HEK293 (cell line): ENCODE data around the gene SYNGAP1.

ENCODE experiments used
- CTCF ChIA-PET: fragments of 350-600 bp; formaldehyde crosslinking; extraction: SDS; loops from one replicate; lab custom pipeline; 2021; ENCODE audit warnings: antibody characterized with exemption; lab: Yijun Ruan, JAX
- POLR2A ChIA-PET: fragments of 300-600 bp; formaldehyde crosslinking; extraction: SDS; loops from one replicate; lab custom pipeline; 2020; ENCODE audit warnings: antibody characterized with exemption, inconsistent platforms; lab: Yijun Ruan, JAX
- H3K27ac ChIP-seq: fragments of 200-500 bp; sonication (Bioruptor generic); 2 replicates; pipeline ENCODE4 v1.5.1; 2014; ENCODE audit warnings: low read depth, low read length, control low read depth, inconsistent platforms; ENCODE audit errors: extremely low read depth
- H3K36me3 ChIP-seq, 2 experiments: fragments of 200-500 bp in 1 of 2; sonication (Bioruptor generic) in 1 of 2; 1 replicate in 1 of 2; 2 replicates in 1 of 2; pipeline ENCODE4 v1.5.1; 2014 to 2017; ENCODE audit warnings: inconsistent platforms in 2 of 2, low read length in 2 of 2; ENCODE audit not compliant: control insufficient read depth in 2 of 2, insufficient read depth in 1 of 2
- H3K4me1 ChIP-seq: fragments of 200-500 bp; sonication (Bioruptor generic); 2 replicates; pipeline ENCODE4 v1.5.1; 2014; ENCODE audit warnings: mild to moderate bottlenecking, low read length, inconsistent platforms; ENCODE audit not compliant: control insufficient read depth, insufficient read depth
- H3K4me3 ChIP-seq: 2 replicates; pipeline ENCODE4 v1.5.1; 2011; ENCODE audit warnings: low read depth, mild to moderate bottlenecking, control low read depth, low read length, moderate library complexity
- H3K9me3 ChIP-seq: fragments of 200-500 bp; sonication (Bioruptor generic); 2 replicates; pipeline ENCODE4 v1.5.1; 2014; ENCODE audit warnings: low read depth, low read length, inconsistent platforms; ENCODE audit not compliant: control insufficient read depth, insufficient read depth
- HIC1 ChIP-seq: fragments of 450-650 bp; formaldehyde crosslinking; IDR thresholded peaks from 2 replicates; pipeline ENCODE4 v1.5.1; 2016; ENCODE audit warnings: missing biosample characterization, missing genetic modification characterization
- INSM2 ChIP-seq: fragments of 450-650 bp; formaldehyde crosslinking; IDR thresholded peaks from 2 replicates; pipeline ENCODE4 v1.5.1; 2016; ENCODE audit warnings: missing biosample characterization, missing genetic modification characterization
- KLF16 ChIP-seq: fragments of 450-650 bp; formaldehyde crosslinking; IDR thresholded peaks from 2 replicates; pipeline ENCODE4 v1.5.1; 2017; ENCODE audit warnings: missing biosample characterization, missing genetic modification characterization
- PRDM10 ChIP-seq: fragments of 450-650 bp; formaldehyde crosslinking; IDR thresholded peaks from 2 replicates; pipeline ENCODE4 v1.5.1; 2016; ENCODE audit warnings: missing biosample characterization, missing genetic modification characterization
- PRDM6 ChIP-seq: fragments of 450-650 bp; formaldehyde crosslinking; IDR thresholded peaks from 2 replicates; pipeline ENCODE4 v1.5.1; 2017; ENCODE audit warnings: missing biosample characterization, missing genetic modification characterization
- TRIM28 ChIP-seq: IDR thresholded peaks from 2 replicates; pipeline ENCODE4 v1.6.1; 2011; ENCODE audit warnings: low read length, control low read depth, borderline replicate concordance
- ZBTB17 ChIP-seq: fragments of 450-650 bp; formaldehyde crosslinking; IDR thresholded peaks from 2 replicates; pipeline ENCODE4 v1.5.1; 2016; ENCODE audit warnings: missing biosample characterization, missing genetic modification characterization
- ZBTB6 ChIP-seq: fragments of 450-650 bp; formaldehyde crosslinking; IDR thresholded peaks from 2 replicates; pipeline ENCODE4 v1.5.1; 2017; ENCODE audit warnings: missing biosample characterization, missing genetic modification characterization
- ZBTB8A ChIP-seq: fragments of 450-650 bp; formaldehyde crosslinking; IDR thresholded peaks from 2 replicates; pipeline ENCODE4 v1.5.1; 2016; ENCODE audit warnings: missing biosample characterization, missing genetic modification characterization
- ZNF184 ChIP-seq: fragments of 450-650 bp; IDR thresholded peaks from 2 replicates; pipeline ENCODE4 v1.5.1; 2018; ENCODE audit warnings: missing biosample characterization, mild to moderate bottlenecking, missing genetic modification characterization
- ZNF211 ChIP-seq: fragments of 450-650 bp; formaldehyde crosslinking; IDR thresholded peaks from 2 replicates; pipeline ENCODE4 v1.5.1; 2016; ENCODE audit warnings: low read depth, missing biosample characterization, missing genetic modification characterization
- ZNF24 ChIP-seq: fragments of 450-650 bp; formaldehyde crosslinking; IDR thresholded peaks from 2 replicates; pipeline ENCODE4 v1.5.1; 2016; ENCODE audit warnings: missing biosample characterization, missing genetic modification characterization
- ZNF335 ChIP-seq: fragments of 450-650 bp; formaldehyde crosslinking; conservative IDR thresholded peaks from 2 replicates; pipeline ENCODE4 v1.5.1; 2016; ENCODE audit warnings: missing biosample characterization, missing genetic modification characterization
- ZNF416 ChIP-seq: fragments of 450-650 bp; formaldehyde crosslinking; IDR thresholded peaks from 2 replicates; pipeline ENCODE4 v1.5.1; 2016; ENCODE audit warnings: missing biosample characterization, missing genetic modification characterization
- ZNF514 ChIP-seq: fragments of 450-650 bp; formaldehyde crosslinking; IDR thresholded peaks from 2 replicates; pipeline ENCODE4 v1.5.1; 2016; ENCODE audit warnings: missing biosample characterization, missing genetic modification characterization
- ZNF521 ChIP-seq: fragments of 450-650 bp; formaldehyde crosslinking; IDR thresholded peaks from 2 replicates; pipeline ENCODE4 v1.5.1; 2017; ENCODE audit warnings: missing biosample characterization, mild to moderate bottlenecking, missing genetic modification characterization
- ZNF549 ChIP-seq: fragments of 450-650 bp; IDR thresholded peaks from 2 replicates; pipeline ENCODE4 v1.5.1; 2018; ENCODE audit warnings: missing biosample characterization, missing genetic modification characterization, mild to moderate bottlenecking, inconsistent platforms, moderate library complexity
- ZNF624 ChIP-seq: fragments of 450-650 bp; formaldehyde crosslinking; IDR thresholded peaks from 2 replicates; pipeline ENCODE4 v1.5.1; 2017; ENCODE audit warnings: missing biosample characterization, missing genetic modification characterization
- ZNF677 ChIP-seq: fragments of 450-650 bp; IDR thresholded peaks from 2 replicates; pipeline ENCODE4 v1.5.0; 2018; ENCODE audit warnings: missing biosample characterization, mild to moderate bottlenecking, missing genetic modification characterization, moderate library complexity
- TF ChIP-seq, protein P1 (sequence below): fragments of 450-650 bp; IDR thresholded peaks from 2 replicates; pipeline ENCODE4 v1.5.1; 2018; ENCODE audit warnings: missing biosample characterization, mild to moderate bottlenecking, missing genetic modification characterization

SYNGAP1 gene

GRCh38 chr6:33373960-33374910 is 45.6 kb upstream of the SYNGAP1 start:
- H3K4me1 ChIP-seq = peaks cover 19% of the 10 kb centered on the region
- no peaks in the 10 kb centered on the region for H3K36me3 ChIP-seq
- CTCF ChIA-PET = interaction anchor here (0.8 to 2.4 kb wide), 11 partner anchors 9 to 1403 kb away, joined by 3 to 11 read pairs (median 5); partner anchors contain the start of gene TAPBP
- no peak overlapping the region for H3K27ac ChIP-seq
- no peaks in the 10 kb centered on the region for H3K9me3 ChIP-seq
- TF ChIP-seq ZNF514 (no peak), ZBTB17 (peak; percentile 91)
- TF ChIP-seq, all 188 proteins: peak for 1
- POLR2A ChIA-PET = interaction anchor here (0.6 to 1.3 kb wide), 4 partner anchors 10 to 102 kb away, joined by 3 to 6 read pairs (median 4); partner anchors contain the start of genes RPS18 and VPS52
- H3K4me3 ChIP-seq = no peak overlapping the region

DNA sequence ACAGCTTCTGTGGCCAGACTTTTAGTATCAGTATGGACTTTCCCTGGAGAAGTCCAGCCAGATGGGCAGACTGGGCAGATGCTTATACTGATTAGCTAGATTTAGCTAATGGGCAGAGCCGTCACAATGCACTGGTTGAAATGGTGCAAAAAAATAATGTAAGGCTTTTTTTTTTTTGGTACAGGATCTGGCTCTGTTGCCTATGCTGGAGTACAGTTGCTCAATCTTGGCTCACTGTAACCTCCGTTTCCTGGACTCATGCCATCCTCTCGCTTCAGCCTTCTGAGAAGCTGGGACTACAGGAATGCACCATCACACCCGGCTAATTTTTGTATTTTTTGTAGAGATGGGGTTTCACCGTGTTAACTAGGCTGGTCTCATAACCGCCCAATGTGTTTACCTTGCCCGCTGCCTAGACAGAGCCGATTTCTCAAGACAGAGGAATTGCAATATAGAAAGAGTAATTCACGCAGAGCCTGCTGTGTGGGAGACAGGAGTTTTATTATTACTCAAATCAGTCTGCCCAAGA is 44.7 kb upstream of the SYNGAP1 start:
- Histone ChIP-seq H3K36me3 (no peaks in the 10 kb centered on the region), H3K4me3 (no peak overlapping the region), H3K27ac (no peak overlapping the region), H3K9me3 (no peaks in the 10 kb centered on the region), H3K4me1 (peaks cover 19% of the 10 kb centered on the region)
- ChIA-PET POLR2A (interaction anchor here (0.6 to 1.3 kb wide), 3 partner anchors 11 to 51 kb away, joined by 3 to 6 read pairs (median 3); no protein-coding TSS in a partner anchor), CTCF (interaction anchor here (0.6 to 2.4 kb wide), 10 partner anchors 8 to 84 kb away, joined by 3 to 11 read pairs (median 6); partner anchors contain the start of gene TAPBP)
- TF ChIP-seq ZNF624 (tag by site-specific recombination) (no peak), PRDM10 (peak; percentile 82), PRDM6 (tag by site-specific recombination) (no peak), INSM2 (tag by site-specific recombination) (0 out of 2 replicates have a peak, but pooled peaks have one; percentile 54), ZBTB6 (peak; percentile 82), ZNF24 (tag by site-specific recombination) (no peak), ZNF211 (tag by site-specific recombination) (no peak), KLF16 (tag by site-specific recombination) (no peak), ZBTB8A (no peak), ZNF549 (no peak), TRIM28 (no peak), ZNF677 (tag by site-specific recombination) (no peak), ZNF184 (tag by site-specific recombination) (0 out of 2 replicates have a peak, but pooled peaks have one; percentile 7), HIC1 (tag by site-specific recombination) (no peak), ZNF416 (tag by site-specific recombination) (no peak), ZNF521 (tag by site-specific recombination) (no peak), ZNF335 (peak; percentile 52; the same call in 1 of the 2 replicates)
- TF ChIP-seq, protein P1, sequence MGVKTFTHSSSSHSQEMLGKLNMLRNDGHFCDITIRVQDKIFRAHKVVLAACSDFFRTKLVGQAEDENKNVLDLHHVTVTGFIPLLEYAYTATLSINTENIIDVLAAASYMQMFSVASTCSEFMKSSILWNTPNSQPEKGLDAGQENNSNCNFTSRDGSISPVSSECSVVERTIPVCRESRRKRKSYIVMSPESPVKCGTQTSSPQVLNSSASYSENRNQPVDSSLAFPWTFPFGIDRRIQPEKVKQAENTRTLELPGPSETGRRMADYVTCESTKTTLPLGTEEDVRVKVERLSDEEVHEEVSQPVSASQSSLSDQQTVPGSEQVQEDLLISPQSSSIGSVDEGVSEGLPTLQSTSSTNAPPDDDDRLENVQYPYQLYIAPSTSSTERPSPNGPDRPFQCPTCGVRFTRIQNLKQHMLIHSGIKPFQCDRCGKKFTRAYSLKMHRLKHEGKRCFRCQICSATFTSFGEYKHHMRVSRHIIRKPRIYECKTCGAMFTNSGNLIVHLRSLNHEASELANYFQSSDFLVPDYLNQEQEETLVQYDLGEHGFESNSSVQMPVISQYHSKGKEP (tag by site-specific recombination) = no peak
